IMR-90 (cell line): Measurements from ENCODE around the gene JAKMIP2. TPM values are rescaled to one million over a fixed set of nuclear protein-coding genes. Genes with fewer than 3 reads are reported as not detected.

ENCODE experiments used
- ATAC-seq: fragments of 200-7000 bp; cut with Tn5 transposase; 2 replicates; pipeline ENCODE4 v1.9.1; 2020; ENCODE audit warnings: low read depth, mild to moderate bottlenecking, moderate library complexity
- BruUV-seq: library from RNA; stranded (reverse); fragments of 400-500 nt; replicated peaks from 2 replicates; lab custom pipeline; 2021; lab: Mats Ljungman, UMichigan
- CTCF ChIA-PET: fragments of 300-600 bp; formaldehyde crosslinking; extraction: SDS; loops from one replicate; lab custom pipeline; 2021; ENCODE audit warnings: antibody characterized with exemption; lab: Yijun Ruan, JAX
- POLR2A ChIA-PET: fragments of 300-600 bp; sonication (Branson Sonifier 250); formaldehyde crosslinking; loops from one replicate; lab custom pipeline; 2022; ENCODE audit warnings: antibody characterized with exemption; ENCODE audit not compliant: unreplicated experiment; lab: Charles Lee
- DNase-seq: peaks from one replicate; pipeline ENCODE4 v3.0.0; 2013
- H2AFZ ChIP-seq: replicated peaks from 2 replicates; pipeline ENCODE3; 2013; ENCODE audit warnings: low read length, mild to moderate bottlenecking; ENCODE audit not compliant: poor library complexity
- H2AK5ac ChIP-seq: 2 replicates; pipeline ENCODE4 v1.6.1; 2013; ENCODE audit warnings: low read depth, low read length, inconsistent platforms
- H2AK9ac ChIP-seq: replicated peaks from 2 replicates; pipeline ENCODE3; 2013; ENCODE audit warnings: mild to moderate bottlenecking, low read depth, low read length, moderate library complexity; ENCODE audit not compliant: poor library complexity
- H2BK120ac ChIP-seq: 2 replicates; pipeline ENCODE4 v1.6.1; 2013; ENCODE audit warnings: low read depth, low read length, inconsistent platforms
- H2BK15ac ChIP-seq: 3 replicates; pipeline ENCODE4 v1.6.1; 2013; ENCODE audit warnings: low read depth, low read length, inconsistent platforms
- H2BK20ac ChIP-seq: 2 replicates; pipeline ENCODE4 v1.6.1; 2013; ENCODE audit warnings: low read depth, mild to moderate bottlenecking, inconsistent platforms, low read length, moderate library complexity
- H2BK5ac ChIP-seq: 2 replicates; pipeline ENCODE4 v1.6.1; 2013; ENCODE audit warnings: mild to moderate bottlenecking, low read depth, low read length, inconsistent platforms; ENCODE audit not compliant: poor library complexity, severe bottlenecking
- H3K14ac ChIP-seq: replicated peaks from 2 replicates; pipeline ENCODE4 v1.6.1; 2013; ENCODE audit warnings: low read depth, low read length, inconsistent platforms
- H3K18ac ChIP-seq: 2 replicates; pipeline ENCODE4 v1.6.1; 2013; ENCODE audit warnings: low read depth, low read length, control low read depth
- H3K23ac ChIP-seq: 2 replicates; pipeline ENCODE4 v1.6.1; 2013; ENCODE audit warnings: low read depth, low read length, inconsistent platforms
- H3K27ac ChIP-seq: 2 replicates; pipeline ENCODE4 v1.5.1; 2013; ENCODE audit warnings: mild to moderate bottlenecking, control low read depth, low read length; ENCODE audit not compliant: insufficient read depth
- H3K27me3 ChIP-seq: 2 replicates; pipeline ENCODE4 v1.6.1; 2013; ENCODE audit warnings: low read length; ENCODE audit not compliant: control insufficient read depth, insufficient read depth
- H3K36me3 ChIP-seq: 2 replicates; pipeline ENCODE4 v1.6.1; 2013; ENCODE audit warnings: low read length, mixed read lengths; ENCODE audit not compliant: control insufficient read depth, insufficient read depth
- H3K4ac ChIP-seq: 2 replicates; pipeline ENCODE4 v1.6.1; 2013; ENCODE audit warnings: low read depth, low read length, inconsistent platforms
- H3K4me1 ChIP-seq: 2 replicates; pipeline ENCODE4 v1.6.1; 2013; ENCODE audit warnings: low read length, mixed read lengths; ENCODE audit not compliant: control insufficient read depth, insufficient read depth
- H3K4me2 ChIP-seq: 2 replicates; pipeline ENCODE4 v1.6.1; 2013; ENCODE audit warnings: low read depth, mild to moderate bottlenecking, control low read depth, low read length, moderate library complexity
- H3K4me3 ChIP-seq: 2 replicates; pipeline ENCODE4 v1.5.1; 2013; ENCODE audit warnings: low read depth, mild to moderate bottlenecking, control low read depth, low read length, moderate library complexity; ENCODE audit not compliant: insufficient read depth
- H3K56ac ChIP-seq: 2 replicates; pipeline ENCODE4 v1.6.1; 2013; ENCODE audit warnings: low read length, inconsistent platforms; ENCODE audit not compliant: insufficient read depth; ENCODE audit errors: extremely low read depth
- H3K79me1 ChIP-seq, 2 experiments: 2 replicates each; pipeline ENCODE4 v1.6.1; 2013; ENCODE audit warnings: low read length in 2 of 2, inconsistent platforms in 1 of 2, low read depth in 1 of 2
- H3K9ac ChIP-seq: 2 replicates; pipeline ENCODE4 v1.6.1; 2013; ENCODE audit warnings: low read depth, low read length, control low read depth
- H3K9me1 ChIP-seq: 2 replicates; pipeline ENCODE4 v1.6.1; 2013; ENCODE audit warnings: low read length, inconsistent platforms; ENCODE audit not compliant: insufficient read depth
- H3K9me3 ChIP-seq: 2 replicates; pipeline ENCODE4 v1.6.1; 2013; ENCODE audit warnings: low read length; ENCODE audit not compliant: control insufficient read depth, insufficient read depth
- H4K20me1 ChIP-seq: 2 replicates; pipeline ENCODE4 v1.6.1; 2013; ENCODE audit warnings: low read length, inconsistent platforms; ENCODE audit not compliant: insufficient read depth
- H4K5ac ChIP-seq: 2 replicates; pipeline ENCODE4 v1.6.1; 2013; ENCODE audit warnings: mild to moderate bottlenecking, low read depth, low read length, control low read depth
- H4K8ac ChIP-seq, 2 experiments: 2 replicates each; pipeline ENCODE4 v1.6.1; 2013; ENCODE audit warnings: low read depth in 2 of 2, low read length in 2 of 2, control low read depth in 1 of 2, inconsistent platforms in 1 of 2
- H4K91ac ChIP-seq: 2 replicates; pipeline ENCODE4 v1.6.1; 2013; ENCODE audit warnings: low read depth, low read length, inconsistent platforms; ENCODE audit not compliant: insufficient read depth
- BHLHE40 ChIP-seq: fragments of 150-350 bp; IDR thresholded peaks from 2 replicates; pipeline ENCODE4 v1.6.1; 2016; ENCODE audit warnings: mild to moderate bottlenecking, low read depth, low read length
- CEBPB ChIP-seq: IDR thresholded peaks from 2 replicates; pipeline ENCODE4 v1.6.1; 2012; ENCODE audit warnings: low read depth, low read length, improper control_type of control experiment
- CHD1 ChIP-seq: IDR thresholded peaks from 2 replicates; pipeline ENCODE4 v1.6.1; 2012; ENCODE audit warnings: low read depth, low read length, improper control_type of control experiment
- FOS ChIP-seq: fragments of 150-350 bp; IDR thresholded peaks from 2 replicates; pipeline ENCODE4 v1.6.1; 2016; ENCODE audit warnings: low read depth, low read length
- MAFK ChIP-seq: IDR thresholded peaks from 2 replicates; pipeline ENCODE4 v1.6.1; 2012; ENCODE audit warnings: low read depth, low read length, improper control_type of control experiment
- MAZ ChIP-seq: IDR thresholded peaks from 2 replicates; pipeline ENCODE4 v1.6.1; 2012; ENCODE audit warnings: low read depth, mild to moderate bottlenecking, low read length, improper control_type of control experiment, moderate library complexity, borderline replicate concordance
- MXI1 ChIP-seq: IDR thresholded peaks from 2 replicates; pipeline ENCODE4 v1.6.1; 2012; ENCODE audit warnings: low read depth, mild to moderate bottlenecking, low read length, moderate library complexity, borderline replicate concordance
- NFE2L2 ChIP-seq: fragments of 150-350 bp; IDR thresholded peaks from 2 replicates; pipeline ENCODE4 v1.6.1; 2016; ENCODE audit warnings: low read depth, mild to moderate bottlenecking, low read length
- POLR2A ChIP-seq: IDR thresholded peaks from 2 replicates; pipeline ENCODE4 v1.6.1; 2012; ENCODE audit warnings: mild to moderate bottlenecking, low read depth, low read length
- RAD21 ChIP-seq: IDR thresholded peaks from 2 replicates; pipeline ENCODE4 v1.6.1; 2012; ENCODE audit warnings: low read length, improper control_type of control experiment
- RCOR1 ChIP-seq: IDR thresholded peaks from 2 replicates; pipeline ENCODE4 v1.6.1; 2012; ENCODE audit warnings: mild to moderate bottlenecking, low read length, improper control_type of control experiment; ENCODE audit not compliant: insufficient replicate concordance
- RFX5 ChIP-seq: IDR thresholded peaks from 2 replicates; pipeline ENCODE4 v1.8.0; 2012; ENCODE audit warnings: low read depth, mild to moderate bottlenecking, low read length, moderate library complexity
- SMC3 ChIP-seq: fragments of 150-350 bp; IDR thresholded peaks from 2 replicates; pipeline ENCODE4 v1.6.1; 2016; ENCODE audit warnings: low read depth, mild to moderate bottlenecking, antibody characterized with exemption, low read length, moderate library complexity
- WGBS, 2 experiments: methylation state at CpG; one replicate each; pipeline versions ENCODE4 v1.1.5 to v1.1.7; 2013; ENCODE audit warnings: missing lambda C conversion rate in 2 of 2; ENCODE audit not compliant: insufficient read length in 1 of 2; ENCODE audit errors: extremely low coverage in 2 of 2; 5-methylcytosine and 5-hydroxymethylcytosine counted together
- dilution Hi-C: fragments of 300-500 bp; cut with HindIII; formaldehyde crosslinking; loops from one replicate; pipeline ENCODE4 v1.14.3; 2018; ENCODE audit warnings: low sequenced_read_pairs; ENCODE audit not compliant: unreplicated experiment
- in situ Hi-C: fragments of 300-500 bp; cut with MboI; formaldehyde crosslinking; loops from 3 replicates; pipeline ENCODE4 v1.14.3; 2019; ENCODE audit warnings: low sequenced_read_pairs, inconsistent platforms, mixed read lengths
- intact Hi-C: fragments of 100-400 bp; cut with micrococcal nuclease; formaldehyde crosslinking; loops from 2 replicates; pipeline ENCODE4 v1.10.0; 2022
- polyA plus RNA-seq, 3 experiments: library from polyadenylated mRNA; depleted of rRNA; stranded (reverse); fragments of >200 nt; gene quantifications; 2 replicates each; pipeline ENCODE4 v1.2.3, GENCODE V29; 2012; ENCODE audit warnings: low replicate concordance in 1 of 3
- total RNA-seq: library from RNA; depleted of rRNA; stranded (reverse); fragments of >200 nt; gene quantifications from 2 replicates; pipeline ENCODE4 v1.2.3, GENCODE V29; 2012
- TF ChIP-seq, protein P1 (sequence below): conservative IDR thresholded peaks from 2 replicates; pipeline ENCODE4 v1.5.1; 2012; ENCODE audit warnings: mild to moderate bottlenecking, low read depth, low read length, improper control_type of control experiment
- TF ChIP-seq, protein P2 (sequence below): fragments of 150-350 bp; IDR thresholded peaks from 2 replicates; pipeline ENCODE4 v1.6.1; 2017; ENCODE audit warnings: mild to moderate bottlenecking, antibody characterized with exemption, low read length, low read depth
- TF ChIP-seq, protein P3 (sequence below): fragments of 150-350 bp; IDR thresholded peaks from 2 replicates; pipeline ENCODE4 v1.6.1; 2016; ENCODE audit warnings: low read depth, mild to moderate bottlenecking, low read length, moderate library complexity, borderline replicate concordance

JAKMIP2 gene
- total and polyA plus RNA-seq, 2 of the 4 experiments (the other 2 are of a cell fraction): under 0.01 TPM; not detected in 1

DNA sequence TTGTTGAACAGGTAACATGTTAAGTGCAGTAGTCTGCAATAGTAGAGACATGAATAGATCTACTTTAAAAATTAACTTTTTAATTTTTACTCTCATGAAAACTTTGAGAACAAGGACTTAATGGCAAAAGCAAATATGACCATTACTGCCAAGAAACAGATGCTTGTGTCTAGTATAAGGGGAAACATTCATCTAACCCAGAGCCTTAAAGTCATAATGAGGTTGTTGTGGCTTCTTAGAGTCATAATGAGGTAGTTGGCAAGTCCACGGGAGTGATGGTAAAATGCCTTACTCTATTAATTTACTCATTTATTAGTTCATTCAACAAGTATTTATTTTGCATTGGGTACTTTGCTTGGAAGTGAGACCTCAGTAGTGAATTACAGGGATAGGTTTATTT lies 71.5 kb downstream of the JAKMIP2 start:
- CTCF ChIA-PET: no interaction called here
- intact Hi-C loops (loop anchor here (5.0 kb wide), 1 partner anchor 71 kb away; the partner anchor contains the start of gene JAKMIP2), in situ Hi-C loops (no loop called here), dilution Hi-C loops (no loop called here)
- Histone ChIP-seq H3K9me3 (no peaks in the 10 kb centered on the region), H3K23ac (no peak overlapping the region), H3K36me3 (no peaks in the 10 kb centered on the region), H3K56ac (no peak overlapping the region), H3K4me2 (no peak overlapping the region), H2BK20ac (no peak overlapping the region), H4K5ac (no peak overlapping the region), H4K8ac (no peak overlapping the region), H2AK9ac (no peak overlapping the region), H3K79me1 (no peaks in the 10 kb centered on the region), H2AK5ac (no peak overlapping the region), H4K20me1 (no peaks in the 10 kb centered on the region), H3K18ac (no peak overlapping the region), H2BK120ac (no peak overlapping the region), H3K4me1 (no peaks in the 10 kb centered on the region), H3K27ac (no peak overlapping the region), H3K14ac (no peak overlapping the region), H3K4ac (no peak overlapping the region), H2BK15ac (no peak overlapping the region), H4K91ac (no peak overlapping the region), H3K27me3 (no peaks in the 10 kb centered on the region), H3K4me3 (no peak overlapping the region), H2AFZ (no peak overlapping the region), H3K9me1 (no peaks in the 10 kb centered on the region), H3K9ac (no peak overlapping the region), H2BK5ac (no peak overlapping the region)
- no peak for DNase-seq
- no TSS peak for BruUV-seq
- no CpG with 5 or more reads among the region's 1 CpG for WGBS, 2 experiments
- ATAC-seq: no peak
- POLR2A ChIA-PET: no interaction called here
- TF ChIP-seq, protein P1, sequence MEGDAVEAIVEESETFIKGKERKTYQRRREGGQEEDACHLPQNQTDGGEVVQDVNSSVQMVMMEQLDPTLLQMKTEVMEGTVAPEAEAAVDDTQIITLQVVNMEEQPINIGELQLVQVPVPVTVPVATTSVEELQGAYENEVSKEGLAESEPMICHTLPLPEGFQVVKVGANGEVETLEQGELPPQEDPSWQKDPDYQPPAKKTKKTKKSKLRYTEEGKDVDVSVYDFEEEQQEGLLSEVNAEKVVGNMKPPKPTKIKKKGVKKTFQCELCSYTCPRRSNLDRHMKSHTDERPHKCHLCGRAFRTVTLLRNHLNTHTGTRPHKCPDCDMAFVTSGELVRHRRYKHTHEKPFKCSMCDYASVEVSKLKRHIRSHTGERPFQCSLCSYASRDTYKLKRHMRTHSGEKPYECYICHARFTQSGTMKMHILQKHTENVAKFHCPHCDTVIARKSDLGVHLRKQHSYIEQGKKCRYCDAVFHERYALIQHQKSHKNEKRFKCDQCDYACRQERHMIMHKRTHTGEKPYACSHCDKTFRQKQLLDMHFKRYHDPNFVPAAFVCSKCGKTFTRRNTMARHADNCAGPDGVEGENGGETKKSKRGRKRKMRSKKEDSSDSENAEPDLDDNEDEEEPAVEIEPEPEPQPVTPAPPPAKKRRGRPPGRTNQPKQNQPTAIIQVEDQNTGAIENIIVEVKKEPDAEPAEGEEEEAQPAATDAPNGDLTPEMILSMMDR: no peak
- TF ChIP-seq CHD1 (no peak), BHLHE40 (no peak), MAZ (no peak), POLR2A (no peak), RFX5 (no peak), RAD21 (no peak), MAFK (no peak), NFE2L2 (no peak), CEBPB (no peak), SMC3 (no peak), RCOR1 (no peak), MXI1 (no peak), FOS (no peak)
- TF ChIP-seq, protein P2, sequence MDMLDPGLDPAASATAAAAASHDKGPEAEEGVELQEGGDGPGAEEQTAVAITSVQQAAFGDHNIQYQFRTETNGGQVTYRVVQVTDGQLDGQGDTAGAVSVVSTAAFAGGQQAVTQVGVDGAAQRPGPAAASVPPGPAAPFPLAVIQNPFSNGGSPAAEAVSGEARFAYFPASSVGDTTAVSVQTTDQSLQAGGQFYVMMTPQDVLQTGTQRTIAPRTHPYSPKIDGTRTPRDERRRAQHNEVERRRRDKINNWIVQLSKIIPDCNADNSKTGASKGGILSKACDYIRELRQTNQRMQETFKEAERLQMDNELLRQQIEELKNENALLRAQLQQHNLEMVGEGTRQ: no peak
- TF ChIP-seq, protein P3, sequence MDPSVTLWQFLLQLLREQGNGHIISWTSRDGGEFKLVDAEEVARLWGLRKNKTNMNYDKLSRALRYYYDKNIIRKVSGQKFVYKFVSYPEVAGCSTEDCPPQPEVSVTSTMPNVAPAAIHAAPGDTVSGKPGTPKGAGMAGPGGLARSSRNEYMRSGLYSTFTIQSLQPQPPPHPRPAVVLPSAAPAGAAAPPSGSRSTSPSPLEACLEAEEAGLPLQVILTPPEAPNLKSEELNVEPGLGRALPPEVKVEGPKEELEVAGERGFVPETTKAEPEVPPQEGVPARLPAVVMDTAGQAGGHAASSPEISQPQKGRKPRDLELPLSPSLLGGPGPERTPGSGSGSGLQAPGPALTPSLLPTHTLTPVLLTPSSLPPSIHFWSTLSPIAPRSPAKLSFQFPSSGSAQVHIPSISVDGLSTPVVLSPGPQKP: no peak
